Measurements from ENCODE around the gene TSPOAP1. TPM values are rescaled to one million over a fixed set of nuclear protein-coding genes. Genes with fewer than 3 reads are reported as not detected.

TSPOAP1 gene
- polyA plus RNA-seq, 1 experiment: 5.6 TPM

- CTCF ChIA-PET: interaction anchor here (0.9 to 3.1 kb wide), 2 partner anchors 29 to 53 kb away, joined by 3 to 9 read pairs; no protein-coding TSS in a partner anchor
- Histone ChIP-seq H3K27me3 (ENCODE audit: control insufficient read depth, insufficient read depth, low read length) (peaks cover 1% of the 10 kb centered on the region), H3K36me3 (ENCODE audit: control insufficient read depth, insufficient read depth, low read length) (no peaks in the 10 kb centered on the region), H3K4me3 (ENCODE audit: low read depth, low read length) (no peak overlapping the region)
- DNase-seq (ENCODE audit: low read depth): no peak
- no peak for TF ChIP-seq CTCF (IDR thresholded peaks at IDR 0.05; ENCODE audit: insufficient read depth, low read depth, low read length)
- POLR2A ChIA-PET: no interaction called here
Observed at GRCh38 chr17:58370309-58370708, 41.7 kb upstream of the TSPOAP1 start.

- no peak for DNase-seq (ENCODE audit: low read depth)
- TF ChIP-seq CTCF (IDR thresholded peaks at IDR 0.05; ENCODE audit: insufficient read depth, low read depth, low read length): no peak
- CTCF ChIA-PET: interaction anchor here (3.1 kb wide), 1 partner anchor 52 kb away, joined by 9 read pairs; no protein-coding TSS in a partner anchor
- H3K36me3 ChIP-seq (ENCODE audit: control insufficient read depth, insufficient read depth, low read length): no peaks in the 10 kb centered on the region
- POLR2A ChIA-PET: no interaction called here
- H3K4me3 ChIP-seq (ENCODE audit: low read depth, low read length): no peak overlapping the region
- H3K27me3 ChIP-seq (ENCODE audit: control insufficient read depth, insufficient read depth, low read length): peaks cover 2% of the 10 kb centered on the region
Observed at GRCh38 chr17:58369214-58370031, 40.8 kb upstream of the TSPOAP1 start.

- ChIA-PET CTCF (interaction anchor here (3.1 kb wide), 1 partner anchor 51 kb away, joined by 9 read pairs; no protein-coding TSS in a partner anchor), POLR2A (no interaction called here)
- Histone ChIP-seq H3K27me3 (ENCODE audit: control insufficient read depth, insufficient read depth, low read length) (peaks cover 5% of the 10 kb centered on the region), H3K36me3 (ENCODE audit: control insufficient read depth, insufficient read depth, low read length) (no peaks in the 10 kb centered on the region), H3K4me3 (ENCODE audit: low read depth, low read length) (no peak overlapping the region)
- no peak for TF ChIP-seq CTCF (IDR thresholded peaks at IDR 0.05; ENCODE audit: insufficient read depth, low read depth, low read length)
- DNase-seq (ENCODE audit: low read depth): no peak
Observed at GRCh38 chr17:58368860-58369213, 40.2 kb upstream of the TSPOAP1 start.

- DNase-seq (ENCODE audit: low read depth): no peak
- CTCF ChIA-PET: no interaction called here
- no peak for TF ChIP-seq CTCF (IDR thresholded peaks at IDR 0.05; ENCODE audit: insufficient read depth, low read depth, low read length)
- Histone ChIP-seq H3K27me3 (ENCODE audit: control insufficient read depth, insufficient read depth, low read length) (peaks cover 9% of the 10 kb centered on the region), H3K4me3 (ENCODE audit: low read depth, low read length) (no peak overlapping the region), H3K36me3 (ENCODE audit: control insufficient read depth, insufficient read depth, low read length) (no peaks in the 10 kb centered on the region)
- POLR2A ChIA-PET: no interaction called here
Observed at GRCh38 chr17:58367461-58367860, 38.9 kb upstream of the TSPOAP1 start.

- H3K4me3 ChIP-seq (ENCODE audit: low read depth, low read length): no peak overlapping the region
- ChIA-PET CTCF (no interaction called here), POLR2A (no interaction called here)
- no peaks in the 10 kb centered on the region for H3K36me3 ChIP-seq (ENCODE audit: control insufficient read depth, insufficient read depth, low read length)
- H3K27me3 ChIP-seq (ENCODE audit: control insufficient read depth, insufficient read depth, low read length): peaks cover 9% of the 10 kb centered on the region
- no peak for TF ChIP-seq CTCF (IDR thresholded peaks at IDR 0.05; ENCODE audit: insufficient read depth, low read depth, low read length)
- no peak for DNase-seq (ENCODE audit: low read depth)
Observed at GRCh38 chr17:58365980-58366595, 37.5 kb upstream of the TSPOAP1 start.

Data from BJ (cell line).